ENCODE measurements around the gene EPN1.

GRCh38 chr19:55645512-55645881 lies 29.5 kb upstream of the EPN1 start:
- TF ChIP-seq CTCF (IDR thresholded peaks at IDR 0.05), result no peak
- TF ChIP-seq POLR2AphosphoS5 (IDR thresholded peaks at IDR 0.05), result no peak
- no peak for TF ChIP-seq EP300 (IDR thresholded peaks at IDR 0.05)
